Measurements from ENCODE around the gene C10orf62. TPM values are rescaled to one million over a fixed set of nuclear protein-coding genes. Genes with fewer than 3 reads are reported as not detected.

Gene C10orf62, protein sequence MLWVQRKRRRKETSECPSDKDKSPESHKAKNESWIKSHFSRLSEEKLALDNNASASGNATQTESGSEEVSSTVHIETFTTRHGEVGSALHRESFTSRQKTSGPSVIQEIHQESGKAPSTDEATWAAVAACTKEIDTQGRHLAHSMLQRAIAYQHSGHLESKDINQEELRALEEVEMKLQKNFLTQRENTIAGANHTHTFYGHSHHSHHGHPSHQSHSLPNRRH
- total RNA-seq (2022; extraction: Qiagen RNA extraction; ENCODE audit: low read depth) = 0.15 TPM in 1 of 5 replicates, not detected in the others

DNA sequence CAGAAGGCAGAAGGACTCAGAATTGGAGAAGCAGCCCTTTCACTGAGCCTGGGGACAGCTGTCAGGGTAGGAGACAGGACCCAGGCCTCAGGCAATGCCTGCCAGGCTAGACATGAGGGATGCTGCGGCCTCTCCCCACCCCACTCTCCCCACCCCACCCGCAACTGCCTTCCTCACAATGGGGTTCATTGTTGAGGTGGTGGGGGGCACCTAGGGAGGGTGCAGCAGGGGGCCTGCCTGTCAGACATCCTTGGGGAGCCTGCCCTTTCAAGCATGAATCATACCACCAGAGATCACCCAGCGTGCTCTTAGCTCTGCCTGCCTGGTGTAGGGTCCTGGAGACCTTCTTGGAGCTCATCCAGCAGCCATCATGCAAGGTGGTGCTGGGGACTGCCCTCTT, at the start of gene C10orf62:
C10orf62 (plus strand) TSS at position 243 of the 400 bp plus-strand sequence. CDS start 177 bp downstream, outside the sequence.

DNA sequence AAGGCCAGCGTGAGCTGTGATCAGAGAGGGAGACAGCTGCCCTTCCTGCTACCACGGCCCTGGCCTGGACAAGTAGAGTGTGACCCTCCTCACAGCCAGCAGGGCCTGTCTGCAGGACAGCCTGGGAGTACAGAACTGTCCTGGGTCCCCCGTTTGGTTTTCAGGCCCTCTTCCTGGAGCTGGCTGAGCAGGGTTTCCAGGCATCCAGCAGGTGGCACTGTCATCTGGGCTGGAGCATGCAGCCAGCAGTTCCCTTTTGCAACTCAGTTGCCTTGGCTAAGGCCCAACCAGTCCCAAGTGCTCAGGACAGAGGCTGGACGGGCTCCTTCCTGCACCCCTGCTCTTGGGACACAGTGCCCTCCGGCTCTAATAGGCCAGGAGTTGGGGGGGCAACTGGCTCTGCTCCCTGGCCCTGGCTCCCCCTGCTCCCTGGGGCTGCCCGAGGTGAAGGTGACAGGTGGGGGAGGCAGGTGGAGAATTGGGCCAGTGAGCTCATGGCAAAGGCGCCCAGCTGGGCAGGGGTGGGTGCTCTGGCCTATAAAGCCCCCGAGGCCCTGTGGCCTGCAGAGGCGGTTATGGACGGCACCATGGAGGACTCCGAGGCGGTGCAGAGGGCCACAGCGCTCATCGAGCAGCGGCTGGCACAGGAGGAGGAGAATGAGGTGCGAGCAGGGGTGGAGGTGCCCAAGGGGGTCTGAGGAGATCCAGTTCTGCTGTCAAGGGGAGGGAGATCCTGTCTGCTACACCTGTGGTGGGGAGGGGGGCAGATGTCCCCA, 17.1 kb upstream of the C10orf62 start, which contains the start of gene ANKRD2:
ANKRD2 (plus strand) TSS at position 566 of the 776 bp plus-strand sequence; CDS start at position 576, 10 bp downstream.

DNA sequence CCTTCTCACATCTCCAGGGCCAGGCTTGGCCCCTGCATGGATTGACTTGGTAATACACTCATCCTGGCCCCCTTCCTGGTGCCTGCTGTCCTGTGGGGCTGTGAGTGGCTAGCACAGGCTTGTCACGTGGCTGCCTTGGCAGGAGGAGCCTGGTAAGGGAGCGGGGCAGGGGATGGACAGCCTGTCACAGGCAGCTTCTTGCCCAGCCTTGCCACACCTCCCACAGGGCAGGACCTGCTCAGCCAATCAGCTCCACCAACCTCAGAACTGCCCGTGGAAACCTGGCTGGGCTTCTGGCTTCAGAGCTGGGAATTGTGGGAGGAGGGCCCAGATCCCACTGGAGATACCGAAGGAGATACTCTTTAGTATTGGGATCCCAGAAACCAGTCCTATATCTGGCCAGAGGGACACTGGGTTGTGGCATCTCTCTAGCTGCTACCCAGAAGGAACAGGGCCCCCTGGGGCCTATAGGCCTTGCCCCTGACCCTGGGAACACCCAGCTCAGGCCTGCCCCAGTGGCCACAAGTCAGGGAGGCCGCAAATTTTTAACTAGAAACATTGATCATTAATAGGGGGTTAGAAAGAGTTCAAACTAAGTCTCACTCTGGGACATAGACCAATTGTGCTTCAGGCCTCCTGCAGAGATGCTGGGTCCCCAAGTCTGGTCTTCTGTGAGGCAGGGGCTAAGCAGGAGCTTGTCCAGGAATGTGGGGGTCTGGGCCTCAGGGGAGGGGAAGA, 5.3 kb upstream of the C10orf62 start, which contains the start of gene HOGA1:
HOGA1 (plus strand) TSS at position 330 of the 738 bp plus-strand sequence; CDS start at position 645, 315 bp downstream.

DNA sequence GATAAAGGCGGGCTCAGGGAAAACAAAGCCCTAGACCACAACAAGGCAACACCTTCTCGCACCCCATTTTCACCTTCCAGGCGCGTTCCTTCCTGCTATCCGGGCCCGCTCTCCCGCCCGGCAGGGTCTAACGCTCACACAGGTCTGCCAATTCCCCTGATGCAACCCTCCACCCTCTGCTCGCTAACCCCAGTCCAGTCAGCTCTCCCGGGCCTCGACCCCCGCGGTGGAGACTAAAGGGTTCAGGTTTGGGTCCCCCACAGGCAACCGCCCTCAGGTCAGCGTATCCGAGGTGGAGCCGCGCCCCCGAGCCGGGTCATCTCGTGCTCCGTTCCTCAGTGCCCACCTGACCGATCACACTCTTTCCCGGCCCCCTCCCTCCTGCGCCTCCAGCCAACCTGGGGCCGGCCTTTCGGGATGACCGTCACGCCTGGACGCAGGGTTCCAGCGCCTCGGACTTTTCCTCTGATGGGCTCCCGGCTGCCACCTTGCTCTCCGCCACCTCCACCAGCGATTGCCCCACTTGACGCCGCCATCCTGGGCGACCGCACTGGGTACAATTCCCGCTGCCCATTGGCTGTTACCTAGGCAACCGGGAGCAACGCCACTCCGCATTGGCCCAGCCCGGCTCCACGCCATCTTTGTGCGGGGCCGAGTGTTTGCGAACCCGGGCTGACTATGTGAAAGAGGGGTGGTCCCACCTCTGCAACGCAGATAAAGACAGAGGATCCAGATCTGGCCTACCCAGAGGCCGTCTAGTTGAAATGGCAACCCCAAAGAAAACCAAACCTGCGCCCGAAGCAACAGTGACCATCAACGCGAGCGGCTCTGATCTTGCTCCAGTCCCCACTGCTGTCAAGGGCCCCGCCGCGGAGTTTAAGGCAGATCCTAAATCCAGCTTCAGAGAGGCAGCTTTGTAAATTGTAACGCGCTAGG, 43.7 kb downstream of the C10orf62 start, which contains the start of gene MORN4:
MORN4 (minus strand) TSS at position 552 of the 936 bp plus-strand sequence. CDS start 13,847 bp downstream, outside the sequence.

DNA sequence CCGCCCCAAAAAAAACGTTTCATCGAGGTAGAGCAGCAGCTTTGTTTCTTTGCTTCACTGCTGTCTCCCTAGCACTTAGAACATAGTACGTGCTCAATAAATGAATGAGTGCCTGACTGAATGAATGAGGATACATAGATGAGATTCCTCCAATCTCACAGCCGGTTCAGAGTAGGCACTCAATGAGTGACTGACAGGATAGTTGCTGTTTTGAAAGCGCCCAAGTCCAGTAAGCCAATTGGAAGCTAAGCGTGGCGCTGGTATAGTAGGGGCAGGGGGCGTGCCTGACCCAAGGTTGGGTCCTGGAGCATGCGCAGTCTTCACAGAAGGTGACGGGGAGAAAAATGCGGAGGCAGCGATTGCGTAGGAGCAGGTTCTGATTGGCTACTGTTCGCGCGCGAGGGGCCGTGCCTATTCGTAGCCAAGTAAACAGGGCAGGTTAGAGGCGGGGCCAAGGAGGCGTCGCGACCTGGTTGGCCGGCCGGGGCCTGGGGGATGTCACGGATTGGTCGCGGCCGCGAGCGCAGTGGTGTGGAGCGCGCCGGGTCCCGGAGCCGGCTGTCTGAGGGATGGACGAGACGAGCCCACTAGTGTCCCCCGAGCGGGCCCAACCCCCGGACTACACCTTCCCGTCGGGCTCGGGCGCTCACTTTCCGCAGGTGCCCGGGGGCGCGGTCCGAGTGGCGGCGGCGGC, 50.8 kb downstream of the C10orf62 start, which contains the start of gene PI4K2A:
PI4K2A (plus strand) TSS at position 498 of the 694 bp plus-strand sequence; CDS start at position 570, 72 bp downstream.

Other genes starting within 250 kb of the C10orf62 start
- gene RRP12, start 188.4 kb upstream of the C10orf62 start, total RNA-seq (2022; extraction: Qiagen RNA extraction; ENCODE audit: low read depth) = 48.1 to 71.9 TPM (median 56.6 TPM) in 5 replicates
- 492 to 633 TPM (median 610 TPM) in 5 replicates for gene PGAM1, start 163.5 kb upstream of the C10orf62 start, total RNA-seq (2022; extraction: Qiagen RNA extraction; ENCODE audit: low read depth)
- gene EXOSC1, start 143.7 kb upstream of the C10orf62 start, total RNA-seq (2022; extraction: Qiagen RNA extraction; ENCODE audit: low read depth) = 46.9 to 62.0 TPM (median 53.9 TPM) in 5 replicates
- gene ZDHHC16, start 143.5 kb upstream of the C10orf62 start, total RNA-seq (2022; extraction: Qiagen RNA extraction; ENCODE audit: low read depth) = 38.3 to 58.0 TPM (median 55.0 TPM) in 5 replicates
- 28.6 to 52.2 TPM (median 49.2 TPM) in 5 replicates for gene MMS19, start 91.3 kb upstream of the C10orf62 start, total RNA-seq (2022; extraction: Qiagen RNA extraction; ENCODE audit: low read depth)
- gene UBTD1, start 90.8 kb upstream of the C10orf62 start, total RNA-seq (2022; extraction: Qiagen RNA extraction; ENCODE audit: low read depth) = 11.2 to 21.6 TPM (median 19.1 TPM) in 5 replicates
- 3.9 to 6.4 TPM (median 5.4 TPM) in 5 replicates for gene ANKRD2, start 16.9 kb upstream of the C10orf62 start, total RNA-seq (2022; extraction: Qiagen RNA extraction; ENCODE audit: low read depth)
- gene HOGA1, start 5.3 kb upstream of the C10orf62 start, total RNA-seq (2022; extraction: Qiagen RNA extraction; ENCODE audit: low read depth) = 0.78 to 1.7 TPM (median 1.2 TPM) in 5 replicates
- gene MORN4, start 43.8 kb downstream of the C10orf62 start, total RNA-seq (2022; extraction: Qiagen RNA extraction; ENCODE audit: low read depth) = 6.8 to 9.0 TPM (median 8.4 TPM) in 5 replicates
- gene PI4K2A, start 51.0 kb downstream of the C10orf62 start, total RNA-seq (2022; extraction: Qiagen RNA extraction; ENCODE audit: low read depth) = 21.4 to 28.1 TPM (median 25.5 TPM) in 5 replicates
- 76.5 to 114 TPM (median 96.9 TPM) in 5 replicates for gene AVPI1, start 97.5 kb downstream of the C10orf62 start, total RNA-seq (2022; extraction: Qiagen RNA extraction; ENCODE audit: low read depth)
- gene MARVELD1, start 124.0 kb downstream of the C10orf62 start, total RNA-seq (2022; extraction: Qiagen RNA extraction; ENCODE audit: low read depth) = 34.0 to 55.5 TPM (median 49.0 TPM) in 5 replicates
- 14.8 to 26.9 TPM (median 24.1 TPM) in 5 replicates for gene ZFYVE27, start 147.4 kb downstream of the C10orf62 start, total RNA-seq (2022; extraction: Qiagen RNA extraction; ENCODE audit: low read depth)
- gene SFRP5, start 182.3 kb downstream of the C10orf62 start, total RNA-seq (2022; extraction: Qiagen RNA extraction; ENCODE audit: low read depth) = 1.5 to 2.4 TPM (median 1.9 TPM) in 5 replicates

Measured in A549 treated with ZK216348 at 1 μM for 4 hours (cell line).